Raji (cell line): Measurements from ENCODE around the gene CCL17.

Experiments used
- POLR2A ChIP-seq: IDR thresholded peaks from 2 replicates; pipeline ENCODE4 v1.6.1; 2011; ENCODE audit warnings: low read depth, low read length, control low read depth; ENCODE audit not compliant: insufficient read depth

The CCL17 gene

DNA sequence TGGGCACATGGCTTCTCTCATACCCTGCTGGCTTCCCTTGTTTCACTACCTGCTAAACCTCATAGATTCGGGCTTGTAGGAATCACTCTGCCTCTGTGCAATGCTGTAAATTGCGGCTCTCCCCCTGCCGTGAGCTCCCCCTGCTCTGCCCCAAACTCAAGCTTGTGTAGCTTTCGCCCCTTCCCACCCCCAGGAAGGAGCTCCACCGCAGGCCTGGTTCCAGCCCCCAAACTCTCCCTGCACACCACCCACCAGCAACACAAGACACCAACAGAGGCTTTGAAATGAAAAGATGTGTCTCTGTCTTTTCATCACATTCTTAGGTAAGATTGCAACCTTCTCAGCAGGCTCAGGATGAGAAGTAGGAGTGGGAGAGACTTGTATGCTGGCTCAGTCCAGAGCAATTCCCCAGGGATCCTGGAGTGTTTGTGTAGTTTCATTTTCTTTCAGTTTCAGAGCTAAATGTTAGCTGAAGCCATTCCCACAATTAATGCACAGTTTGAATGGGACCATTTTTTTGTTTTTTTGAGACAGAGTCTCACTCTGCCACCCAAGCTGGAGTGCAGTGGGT, 18.1 kb upstream of the CCL17 start:
- TF ChIP-seq POLR2A = no peak

DNA sequence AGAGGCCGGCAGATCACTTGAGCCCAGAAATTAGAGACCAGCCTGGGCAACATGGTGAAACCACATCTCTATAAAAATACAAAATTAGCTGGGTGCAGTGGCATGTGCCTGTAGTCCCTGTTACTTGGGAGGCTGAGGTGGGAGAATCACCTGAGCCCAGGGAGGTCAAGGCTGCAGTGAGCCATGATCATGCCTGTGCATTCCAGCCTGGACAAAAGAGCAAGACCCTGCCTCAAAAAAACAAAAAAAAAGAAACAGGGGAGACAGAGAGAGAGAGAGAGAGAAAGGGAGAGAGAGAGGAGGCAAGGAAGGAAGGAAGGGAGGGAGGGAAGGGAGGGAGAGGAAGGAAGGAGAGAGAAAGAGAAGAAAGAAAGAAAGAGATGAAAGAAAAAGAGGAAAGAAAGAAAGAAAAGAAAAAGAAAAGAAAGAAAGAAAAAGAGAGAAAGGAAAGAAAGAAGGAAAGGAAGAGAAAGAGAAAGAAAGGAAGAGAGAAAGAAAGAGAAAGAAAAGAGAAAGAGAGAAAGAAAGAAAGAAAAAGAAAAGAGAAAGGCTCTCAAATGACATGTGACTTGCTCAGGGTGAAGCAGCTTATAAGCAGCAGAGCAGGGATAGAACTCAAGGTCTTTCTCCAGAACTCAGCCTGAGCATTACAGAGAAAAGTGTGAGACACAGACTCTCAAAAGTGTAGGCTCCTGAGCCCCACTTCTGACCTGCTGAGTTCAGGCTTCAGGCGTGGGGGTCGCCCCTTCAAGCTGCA, 16.8 kb upstream of the CCL17 start:
- no peak for TF ChIP-seq POLR2A

- TF ChIP-seq POLR2A = no peak
Measured at GRCh38 chr16:57388359-57389086, 16.0 kb upstream of the CCL17 start.

DNA sequence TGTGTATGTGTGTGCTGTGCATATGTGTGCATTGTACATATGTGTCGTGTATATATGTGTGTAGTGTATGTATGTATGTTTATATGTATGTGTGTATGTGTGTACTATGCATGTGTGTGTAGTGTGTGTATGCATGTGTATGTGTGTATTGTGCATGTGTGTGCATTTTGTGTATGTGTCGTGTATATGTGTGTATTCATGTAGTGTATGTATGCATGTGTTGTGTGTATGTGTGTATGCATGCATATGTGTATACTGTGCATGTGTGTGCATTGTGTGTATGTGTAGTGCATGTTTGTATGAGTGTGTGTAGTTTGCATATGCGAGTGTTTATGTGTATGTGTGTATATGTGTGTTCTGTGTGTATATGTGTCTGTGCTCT, 15.5 kb upstream of the CCL17 start:
- no peak for TF ChIP-seq POLR2A

- no peak for TF ChIP-seq POLR2A
Measured at GRCh38 chr16:57390636-57391295, 13.8 kb upstream of the CCL17 start.

GRCh38 chr16:57391300-57391699, 13.3 kb upstream of the CCL17 start:
- TF ChIP-seq POLR2A = no peak

- no peak for TF ChIP-seq POLR2A
Measured at GRCh38 chr16:57391708-57392107, 12.9 kb upstream of the CCL17 start.

GRCh38 chr16:57392694-57393093, 11.9 kb upstream of the CCL17 start:
- TF ChIP-seq POLR2A = no peak

DNA sequence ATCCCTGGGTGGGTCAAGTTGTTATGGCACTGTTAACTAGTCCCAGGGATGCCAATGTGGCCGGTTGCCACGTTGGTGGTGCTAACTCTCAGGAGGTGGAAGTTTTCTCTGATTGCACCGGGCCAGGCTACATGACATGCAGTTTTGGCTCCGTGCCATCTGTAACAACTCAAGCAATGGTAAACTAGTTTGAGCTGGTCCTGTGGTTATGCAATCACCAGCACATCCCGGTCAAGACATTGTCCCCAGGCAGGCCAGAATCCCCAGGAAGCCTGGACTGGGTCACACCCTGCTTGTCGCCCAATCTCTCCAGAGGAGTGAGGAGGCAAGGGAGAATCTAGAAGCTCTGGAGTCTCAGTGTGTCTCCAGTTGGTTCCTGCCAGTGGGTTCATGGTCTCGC, 10.1 kb upstream of the CCL17 start:
- no peak for TF ChIP-seq POLR2A

- TF ChIP-seq POLR2A = no peak
Measured at GRCh38 chr16:57395026-57395425, 9.5 kb upstream of the CCL17 start.

DNA sequence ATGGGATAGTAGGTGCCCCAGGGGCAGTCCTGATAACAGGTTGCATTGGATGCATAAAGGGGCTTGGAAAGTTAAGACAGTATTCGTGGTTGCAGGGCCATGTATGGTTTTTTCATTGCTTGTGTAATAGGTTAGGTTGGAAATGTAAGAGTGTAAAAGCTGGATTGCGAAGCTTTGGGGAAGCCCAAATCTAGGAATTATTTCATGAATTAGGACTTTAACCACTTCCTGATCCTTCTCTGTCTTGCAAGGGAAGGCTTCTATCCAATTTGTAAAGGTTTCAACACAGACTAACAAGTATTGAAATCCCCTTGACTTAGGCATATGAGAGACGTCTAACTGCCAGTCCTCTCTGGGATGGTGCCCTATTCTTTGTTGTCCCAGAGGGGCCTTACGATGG, 7.8 kb upstream of the CCL17 start:
- no peak for TF ChIP-seq POLR2A

GRCh38 chr16:57401943-57402640, 2.5 kb upstream of the CCL17 start:
- TF ChIP-seq POLR2A = no peak

GRCh38 chr16:57405097-57405496, 530 bp downstream of the CCL17 start:
- no peak for TF ChIP-seq POLR2A

GRCh38 chr16:57406881-57407280, 2.3 kb downstream of the CCL17 start:
- TF ChIP-seq POLR2A = no peak

- no peak for TF ChIP-seq POLR2A
Measured at GRCh38 chr16:57407521-57408353, 3.2 kb downstream of the CCL17 start.

GRCh38 chr16:57409065-57409464, 4.5 kb downstream of the CCL17 start:
- TF ChIP-seq POLR2A = no peak
